Activated B cell treated with CpG ODN at 0.5 μM for 24 hours (primary cell): ENCODE results near the gene CDC42BPB. TPM values are rescaled to one million over a fixed set of nuclear protein-coding genes. Genes with fewer than 3 reads are reported as not detected.

Experiments used
- ATAC-seq: fragments of 200-7000 bp; cut with Tn5 transposase; one replicate; pipeline ENCODE4 v1.10.0; 2021; ENCODE audit warnings: low read depth, mild to moderate bottlenecking, moderate library complexity
- CTCF ChIA-PET: fragments of 350-600 bp; sonication (Branson Sonifier 250); formaldehyde crosslinking; loops from one replicate; lab custom pipeline; 2021; ENCODE audit warnings: antibody characterized with exemption; lab: Charles Lee
- POLR2A ChIA-PET: fragments of 350-600 bp; sonication (Branson Sonifier 250); formaldehyde crosslinking; loops from one replicate; lab custom pipeline; 2021; ENCODE audit warnings: antibody characterized with exemption; lab: Charles Lee
- DNase-seq: peaks from one replicate; pipeline ENCODE4 v3.0.0; 2022
- H3K27ac Mint-ChIP-seq: one replicate; pipeline ENCODE4 v1.8.0; 2020; ENCODE audit warnings: mixed read lengths
- H3K27me3 Mint-ChIP-seq: one replicate; pipeline ENCODE4 v1.8.0; 2021; ENCODE audit warnings: mixed read lengths
- H3K36me3 Mint-ChIP-seq: one replicate; pipeline ENCODE4 v1.8.0; 2021; ENCODE audit warnings: low read depth, mixed read lengths
- H3K4me1 Mint-ChIP-seq: one replicate; pipeline ENCODE4 v1.8.0; 2021; ENCODE audit warnings: mixed read lengths
- H3K4me3 Mint-ChIP-seq: one replicate; pipeline ENCODE4 v1.8.0; 2020; ENCODE audit warnings: mild to moderate bottlenecking, mixed read lengths
- H3K9me3 Mint-ChIP-seq: one replicate; pipeline ENCODE4 v1.8.0; 2020; ENCODE audit warnings: mixed read lengths
- CTCF ChIP-seq: fragments of 200-600 bp; IDR thresholded peaks from one replicate; pipeline ENCODE4 v1.8.0; 2022; ENCODE audit warnings: antibody characterized with exemption, mild to moderate bottlenecking
- intact Hi-C: fragments of 100-400 bp; cut with micrococcal nuclease; formaldehyde crosslinking; loops from one replicate; pipeline ENCODE4 v1.15.1; 2024
- total RNA-seq: library from RNA; stranded (reverse); gene quantifications from 2 replicates; pipeline ENCODE4 v1.2.3, GENCODE V29; 2022

Gene CDC42BPB
- total RNA-seq, 1 donor from 2014 or later = 38.5 TPM

- intact Hi-C loops = no loop called here
- Mint-ChIP-seq H3K4me1 (no peaks in the 10 kb centered on the region), H3K4me3 (no peak overlapping the region), H3K9me3 (no peaks in the 10 kb centered on the region), H3K36me3 (peaks cover 89% of the 10 kb centered on the region), H3K27me3 (no peaks in the 10 kb centered on the region), H3K27ac (no peak overlapping the region)
- DNase-seq (no peak), ATAC-seq (no peak)
- TF ChIP-seq CTCF = no peak
- POLR2A ChIA-PET = no interaction called here
- CTCF ChIA-PET = no interaction called here
These were observed 92.1 kb downstream of the CDC42BPB start for GRCh38 chr14:102965282-102965681.

GRCh38 chr14:102964152-102964730, 93.1 kb downstream of the CDC42BPB start:
- DNase-seq (no peak), ATAC-seq (no peak)
- Mint-ChIP-seq H3K9me3 (no peaks in the 10 kb centered on the region), H3K4me3 (no peak overlapping the region), H3K27ac (no peak overlapping the region), H3K4me1 (no peaks in the 10 kb centered on the region), H3K36me3 (peaks cover 85% of the 10 kb centered on the region), H3K27me3 (no peaks in the 10 kb centered on the region)
- POLR2A ChIA-PET = no interaction called here
- intact Hi-C loops = no loop called here
- no peak for TF ChIP-seq CTCF
- CTCF ChIA-PET = no interaction called here

GRCh38 chr14:102962111-102962627, 95.2 kb downstream of the CDC42BPB start:
- DNase-seq = no peak
- Mint-ChIP-seq H3K4me1 (no peaks in the 10 kb centered on the region), H3K4me3 (no peak overlapping the region), H3K27ac (no peak overlapping the region), H3K27me3 (no peaks in the 10 kb centered on the region), H3K9me3 (no peaks in the 10 kb centered on the region), H3K36me3 (peaks cover 82% of the 10 kb centered on the region)
- ChIA-PET CTCF (no interaction called here), POLR2A (interaction anchor here (0.7 kb wide), 1 partner anchor 267 kb away, joined by 3 read pairs; no protein-coding TSS in a partner anchor)
- no peak for ATAC-seq
- intact Hi-C loops = no loop called here
- TF ChIP-seq CTCF = no peak

- no peak overlapping the region for H3K4me3 Mint-ChIP-seq
- H3K4me1 Mint-ChIP-seq = no peaks in the 10 kb centered on the region
- no peak for TF ChIP-seq CTCF
- POLR2A ChIA-PET = no interaction called here
- H3K27me3 Mint-ChIP-seq = no peaks in the 10 kb centered on the region
- intact Hi-C loops = no loop called here
- no peak overlapping the region for H3K27ac Mint-ChIP-seq
- ATAC-seq (no peak), DNase-seq (no peak)
- H3K36me3 Mint-ChIP-seq = peaks cover 76% of the 10 kb centered on the region
- H3K9me3 Mint-ChIP-seq = no peaks in the 10 kb centered on the region
- CTCF ChIA-PET = no interaction called here
These were observed 98.9 kb downstream of the CDC42BPB start for GRCh38 chr14:102958461-102958860.

- no peak for ATAC-seq
- CTCF ChIA-PET = no interaction called here
- Mint-ChIP-seq H3K4me3 (no peak overlapping the region), H3K4me1 (no peaks in the 10 kb centered on the region), H3K27me3 (no peaks in the 10 kb centered on the region), H3K9me3 (no peaks in the 10 kb centered on the region), H3K27ac (no peak overlapping the region), H3K36me3 (peaks cover 76% of the 10 kb centered on the region)
- intact Hi-C loops = no loop called here
- no peak for TF ChIP-seq CTCF
- POLR2A ChIA-PET = no interaction called here
- DNase-seq = no peak
These were observed 100.1 kb downstream of the CDC42BPB start for GRCh38 chr14:102957222-102957621.
